GM20431 (cell line): ENCODE measurements around the gene PTGIS.

Experiments
- in situ Hi-C: fragments of 300-500 bp; cut with MseI, MboI; formaldehyde crosslinking; loops from one replicate; pipeline ENCODE4 v1.15.0; 2020; ENCODE audit warnings: low sequenced_read_pairs; ENCODE audit not compliant: unreplicated experiment

Gene PTGIS

GRCh38 chr20:49482173-49482572 is 85.8 kb downstream of the PTGIS start:
- in situ Hi-C loops, result no loop called here

DNA sequence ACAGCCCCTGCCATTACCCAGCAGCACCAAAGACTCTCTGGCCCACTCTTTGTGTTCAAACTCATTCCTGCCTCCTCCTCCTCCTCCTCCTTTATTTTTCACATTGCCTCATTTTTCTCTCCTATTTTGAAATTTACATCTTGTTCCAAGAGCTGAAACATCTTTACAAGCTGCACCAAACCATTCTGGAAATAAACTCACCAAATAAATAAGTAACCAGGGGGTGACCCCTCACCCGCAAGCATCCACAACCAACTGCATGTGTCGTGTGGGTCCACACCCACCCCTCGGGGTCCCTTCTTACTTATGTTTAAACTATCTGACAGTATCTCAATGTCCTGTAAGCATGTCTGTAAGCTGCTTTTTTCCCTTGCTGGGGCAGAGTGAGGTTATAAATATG is 86.8 kb downstream of the PTGIS start:
- in situ Hi-C loops, result no loop called here

GRCh38 chr20:49480236-49480635 is 87.7 kb downstream of the PTGIS start:
- in situ Hi-C loops, result no loop called here

DNA sequence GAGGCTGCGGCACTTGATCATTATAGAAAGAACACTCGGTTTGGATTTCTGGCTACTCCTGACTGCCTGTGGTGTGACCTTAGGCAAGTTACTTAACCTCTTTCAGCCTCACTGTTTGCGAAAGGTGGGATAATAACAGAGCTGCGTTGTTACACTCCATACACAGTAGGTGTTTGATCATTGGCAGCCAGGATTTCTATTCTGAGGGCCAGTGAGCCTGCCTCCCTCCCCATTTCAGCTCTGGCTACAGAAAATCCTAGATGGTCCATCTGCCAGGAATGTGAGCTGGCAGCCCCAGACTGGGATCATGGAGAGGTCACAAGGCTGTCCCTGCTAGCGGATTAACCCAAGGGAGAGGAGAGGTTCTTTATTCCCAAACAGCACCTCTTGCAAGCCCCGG is 88.2 kb downstream of the PTGIS start:
- in situ Hi-C loops, result no loop called here

DNA sequence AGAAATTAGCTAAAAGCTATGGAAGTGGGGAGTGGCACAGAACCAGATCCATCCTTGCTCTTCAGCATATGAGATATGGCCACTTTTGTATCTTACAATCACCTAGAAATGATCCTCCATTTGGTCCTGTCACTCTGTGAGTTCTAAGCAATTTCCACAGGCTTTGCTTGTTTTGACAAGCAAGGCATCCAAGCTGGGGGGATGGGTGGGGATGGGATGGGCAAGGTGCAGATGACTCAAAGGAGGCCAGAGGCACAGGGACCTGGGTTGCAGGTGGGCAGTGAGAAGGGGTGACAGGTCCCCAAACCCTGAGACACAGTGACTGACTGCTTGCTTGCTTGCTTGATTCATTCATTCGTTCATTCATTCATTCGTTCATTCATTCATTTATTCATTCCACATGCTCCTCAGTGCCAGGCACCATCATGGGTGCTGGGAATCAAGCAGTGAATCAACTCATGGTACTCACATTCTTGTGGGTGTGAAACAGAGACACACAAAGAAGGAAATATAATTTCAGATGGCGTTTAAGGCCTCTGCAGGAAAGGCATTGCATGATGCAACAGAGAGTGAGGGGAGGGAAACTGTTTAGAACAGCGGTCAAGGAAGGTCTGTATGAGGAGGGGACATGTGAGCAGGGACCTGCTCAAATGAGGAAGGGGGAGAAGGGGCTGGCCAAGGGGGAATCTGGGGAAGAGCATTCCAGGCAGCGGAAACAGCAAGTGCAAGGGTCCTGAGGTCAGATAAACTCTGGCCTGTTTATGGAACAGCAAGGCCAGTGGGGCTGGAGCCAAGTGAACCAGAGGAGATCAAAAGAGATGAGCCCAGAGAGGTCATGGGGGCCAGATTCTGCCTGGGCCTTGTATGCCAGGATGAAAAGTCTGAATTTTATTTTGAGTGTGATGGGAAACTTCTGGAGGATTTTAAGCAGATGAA is 88.9 kb downstream of the PTGIS start:
- in situ Hi-C loops, result no loop called here

- in situ Hi-C loops, result no loop called here
Observed at GRCh38 chr20:49478266-49478665, 89.7 kb downstream of the PTGIS start.

DNA sequence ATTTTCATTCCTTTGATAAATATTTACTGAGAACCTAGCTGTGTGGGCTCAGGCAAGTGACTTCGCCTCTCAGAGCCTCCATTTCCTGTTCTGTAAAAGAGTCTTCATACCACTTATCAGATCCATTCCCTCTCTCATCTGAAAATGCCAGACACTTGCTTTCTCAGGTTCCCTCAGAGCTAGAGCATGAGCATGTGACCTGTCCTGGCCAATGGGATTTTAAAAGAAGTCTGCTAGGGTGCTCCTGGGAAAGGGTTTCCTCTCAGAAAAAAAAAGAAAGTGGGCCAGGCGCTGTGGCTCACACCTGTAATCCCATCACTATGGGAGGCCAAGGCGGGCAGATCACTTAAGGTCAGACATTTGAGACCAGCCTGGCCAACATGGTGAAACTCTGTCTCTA is 90.7 kb downstream of the PTGIS start:
- in situ Hi-C loops, result no loop called here

DNA sequence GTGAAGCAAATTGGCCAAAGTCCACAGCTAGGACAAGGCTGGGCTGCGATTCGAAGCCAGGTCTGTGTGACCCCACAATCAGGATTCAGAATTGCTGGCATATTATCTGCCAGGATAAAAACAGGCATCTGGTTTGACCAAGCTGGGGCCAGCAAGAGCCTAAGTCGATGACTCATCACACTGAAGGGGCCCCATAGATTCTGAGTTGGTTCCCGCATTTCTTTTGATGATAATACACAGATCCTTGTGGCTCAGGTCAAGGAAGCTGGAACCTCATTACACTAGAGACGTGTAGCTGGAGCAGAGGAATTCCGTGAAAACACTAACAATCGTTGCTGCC is 92.0 kb downstream of the PTGIS start:
- in situ Hi-C loops, result no loop called here

DNA sequence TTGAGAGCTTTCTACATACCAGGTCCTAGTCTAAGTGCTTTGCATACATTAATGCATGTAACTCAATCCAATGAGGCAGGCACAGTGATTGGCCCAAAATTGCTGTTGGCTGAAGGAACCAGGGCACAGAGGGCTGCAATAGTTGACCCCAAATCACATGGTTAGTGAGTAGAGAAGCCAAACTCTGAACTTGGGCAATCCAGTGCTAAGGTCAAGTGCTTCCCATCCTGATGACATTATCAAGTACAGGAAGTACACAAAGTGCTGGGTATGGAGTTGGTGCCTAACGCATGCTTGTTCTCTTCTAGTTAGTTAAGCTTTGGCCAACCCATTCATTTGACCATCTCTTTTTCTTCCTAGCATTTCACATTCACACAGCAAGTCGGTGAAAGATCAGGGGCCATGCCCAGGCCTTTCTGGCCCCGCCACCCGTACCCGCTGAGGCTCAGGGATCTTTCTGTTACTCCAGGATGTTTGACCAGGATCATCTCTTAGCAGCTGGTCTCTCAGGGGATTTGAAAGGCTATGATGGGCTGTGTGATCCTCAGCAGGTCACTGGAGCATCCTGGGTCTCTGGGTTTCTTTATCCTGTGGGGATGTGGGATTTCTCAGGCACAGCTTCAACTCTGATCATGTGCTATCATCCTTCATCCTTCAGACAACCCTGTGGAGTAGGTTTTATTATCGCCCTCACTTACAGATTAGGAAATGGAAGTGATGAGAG is 92.5 kb downstream of the PTGIS start:
- in situ Hi-C loops, result no loop called here

DNA sequence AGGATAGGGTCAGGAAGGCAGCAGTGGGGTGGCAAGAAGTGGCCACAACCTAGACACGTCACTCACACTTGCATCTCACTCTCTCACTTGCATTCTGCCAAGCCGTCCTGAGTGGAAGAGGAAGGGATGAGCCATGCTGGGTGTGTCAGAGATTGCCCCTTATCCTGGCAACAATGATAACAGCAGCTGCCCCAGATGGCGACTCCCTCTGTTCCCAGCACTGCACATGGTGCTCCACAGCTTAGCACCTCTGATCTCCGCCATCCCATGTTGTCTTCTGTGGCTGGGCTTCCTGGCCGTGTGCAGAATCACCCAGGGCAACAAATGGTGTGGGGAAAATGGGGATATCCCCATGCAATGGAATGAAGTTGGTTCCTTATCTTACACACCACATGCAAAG is 96.5 kb downstream of the PTGIS start:
- in situ Hi-C loops, result no loop called here

GRCh38 chr20:49470922-49471321 is 97.0 kb downstream of the PTGIS start:
- in situ Hi-C loops, result no loop called here

- in situ Hi-C loops, result no loop called here
Observed at GRCh38 chr20:49469060-49469459, 98.9 kb downstream of the PTGIS start.

DNA sequence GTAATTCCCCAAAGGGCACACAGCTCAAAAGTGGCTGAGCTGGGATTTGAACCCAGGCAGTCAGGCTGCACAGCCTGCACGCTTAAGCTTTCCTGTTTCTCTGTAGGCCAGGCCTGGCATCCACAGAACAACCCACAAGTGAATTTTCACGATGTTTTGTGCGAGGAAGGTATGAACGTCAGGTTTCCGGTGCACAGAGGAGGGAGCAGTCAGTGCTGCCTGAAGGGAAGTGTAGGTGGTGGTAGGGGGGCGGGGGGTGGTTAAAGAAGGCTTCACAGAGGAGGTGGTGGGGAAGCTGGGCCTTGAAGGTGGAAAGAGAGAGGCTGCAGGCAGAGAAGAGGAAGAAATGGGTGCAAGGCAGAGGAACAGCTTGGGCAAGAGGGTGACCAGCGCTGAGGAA is 99.5 kb downstream of the PTGIS start:
- in situ Hi-C loops, result no loop called here

GRCh38 chr20:49466114-49466912 is 101.6 kb downstream of the PTGIS start:
- in situ Hi-C loops, result no loop called here

GRCh38 chr20:49464556-49464955 is 103.4 kb downstream of the PTGIS start:
- in situ Hi-C loops, result no loop called here

GRCh38 chr20:49462626-49463025 is 105.3 kb downstream of the PTGIS start:
- in situ Hi-C loops, result no loop called here

GRCh38 chr20:49461894-49462620 is 105.9 kb downstream of the PTGIS start:
- in situ Hi-C loops, result no loop called here

GRCh38 chr20:49460916-49461315 is 107.0 kb downstream of the PTGIS start:
- in situ Hi-C loops, result no loop called here

GRCh38 chr20:49460131-49460530 is 107.8 kb downstream of the PTGIS start:
- in situ Hi-C loops, result no loop called here

DNA sequence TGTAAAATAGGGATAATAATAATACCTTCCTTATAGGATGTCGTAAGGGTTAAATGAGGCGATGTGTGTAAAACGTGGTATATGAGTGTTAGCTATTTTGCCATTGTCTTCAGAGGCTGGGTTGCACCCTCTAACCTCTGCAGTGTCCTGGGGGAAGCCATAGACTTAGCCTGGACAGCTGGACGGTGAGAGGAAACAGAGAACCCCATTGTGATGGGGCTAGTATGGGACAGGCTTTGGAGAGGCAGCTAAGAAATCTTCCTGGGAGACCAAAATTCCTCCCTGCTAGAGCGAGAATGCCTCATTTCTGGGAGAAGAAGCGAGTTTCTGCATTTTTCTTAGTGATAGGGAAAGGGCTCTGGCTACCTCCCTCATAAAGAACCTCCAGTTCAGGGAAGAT is 108.3 kb downstream of the PTGIS start:
- in situ Hi-C loops, result no loop called here
